Breast epithelium (tissue), 4 donors: Measurements from ENCODE around the gene TBC1D1. TPM values are rescaled to one million over a fixed set of nuclear protein-coding genes. Genes with fewer than 3 reads are reported as not detected.
A peak's percentile ranks its signal among the peaks of the same experiment; 100 is the strongest.

ENCODE experiments used
- DNase-seq, 2 donors: peaks; one replicate each; pipeline ENCODE4 v3.0.0-alpha.2; 2019; ENCODE audit warnings: low spot score in 2 of 2
- H3K27ac ChIP-seq, 2 donors: fragments of 200-600 bp; sonication (generic) in 1 of 2; one replicate each; pipeline ENCODE4 v1.5.1; 2016 to 2019; ENCODE audit warnings: mild to moderate bottlenecking in 1 of 2
- H3K27me3 ChIP-seq, 2 donors: fragments of 200-600 bp; sonication (generic) in 1 of 2; one replicate each; pipeline versions ENCODE4 v1.5.1 to v1.6.0; 2017 to 2019; ENCODE audit warnings: control low read depth in 1 of 2, mild to moderate bottlenecking in 1 of 2
- H3K36me3 ChIP-seq: fragments of 200-600 bp; one replicate; pipeline ENCODE4 v1.5.1; 2019
- H3K4me1 ChIP-seq, 2 donors: fragments of 200-600 bp; sonication (generic); one replicate each; pipeline ENCODE4 v1.5.1; 2016 to 2019; ENCODE audit warnings: control low read depth in 1 of 2
- H3K4me3 ChIP-seq, 3 donors: fragments of 200-600 bp; sonication (generic); 1 replicate in 2 of 3; 2 replicates in 1 of 3; pipeline ENCODE4 v1.5.1; 2016 to 2019; ENCODE audit warnings: mild to moderate bottlenecking in 3 of 3, moderate library complexity in 2 of 3
- H3K9me3 ChIP-seq, 2 donors: fragments of 200-600 bp; sonication (generic) in 1 of 2; one replicate each; pipeline ENCODE4 v1.5.1; 2016 to 2019; ENCODE audit warnings: control low read depth in 1 of 2
- POLR2A ChIP-seq: fragments of 450-650 bp; IDR thresholded peaks from one replicate; pipeline ENCODE4 v1.6.1; 2016; ENCODE audit warnings: antibody characterized with exemption, mild to moderate bottlenecking, moderate library complexity
- POLR2AphosphoS5 ChIP-seq, 3 donors: sonication (generic); formaldehyde crosslinking; IDR thresholded peaks; one replicate each; pipeline ENCODE4 v1.6.1; 2017; ENCODE audit warnings: antibody characterized with exemption in 3 of 3
- intact Hi-C: fragments of 100-400 bp; cut with DNase I; formaldehyde crosslinking; loops from one replicate; pipeline ENCODE4 v1.15.1; 2023; ENCODE audit warnings: low total_unique reads
- total RNA-seq, 3 donors: library from RNA; depleted of rRNA; stranded (reverse); fragments of >200 nt; gene quantifications; one replicate each; pipeline ENCODE4 v1.1.0, GENCODE V29; 2016
- TF ChIP-seq, protein P1 (sequence below), 3 donors: fragments of 450-650 bp; IDR thresholded peaks; one replicate each; pipeline ENCODE4 v1.5.1; 2016 to 2017; ENCODE audit warnings: antibody characterized with exemption in 3 of 3, mild to moderate bottlenecking in 3 of 3, moderate library complexity in 3 of 3

The TBC1D1 gene
- total RNA-seq, 3 donors from 2014 or later: 55.2 to 80.9 (median 63.9) TPM

DNA sequence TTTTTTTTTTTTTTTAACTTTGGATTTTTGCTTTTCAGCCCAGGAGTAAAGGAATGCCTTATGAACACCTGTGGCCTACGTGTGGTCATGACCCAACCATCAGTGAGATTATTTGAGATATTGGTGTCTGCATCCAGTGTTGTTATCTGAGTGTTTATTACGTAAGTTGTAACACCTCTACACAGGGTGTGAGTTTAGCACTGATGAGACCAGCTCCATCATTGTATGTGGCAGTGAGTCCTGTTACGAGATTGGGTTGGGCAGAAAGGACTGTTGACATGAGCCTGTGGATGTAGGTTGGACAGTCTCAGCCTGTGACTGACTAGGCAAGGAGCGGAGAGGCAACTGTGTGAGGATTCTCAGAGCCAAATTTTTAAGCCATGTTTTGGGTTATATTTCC is 248.3 kb downstream of the TBC1D1 start:
- no peaks in the 10 kb centered on the region for H3K4me1 ChIP-seq
- no peaks in the 10 kb centered on the region for H3K9me3 ChIP-seq
- TF ChIP-seq, protein P1, sequence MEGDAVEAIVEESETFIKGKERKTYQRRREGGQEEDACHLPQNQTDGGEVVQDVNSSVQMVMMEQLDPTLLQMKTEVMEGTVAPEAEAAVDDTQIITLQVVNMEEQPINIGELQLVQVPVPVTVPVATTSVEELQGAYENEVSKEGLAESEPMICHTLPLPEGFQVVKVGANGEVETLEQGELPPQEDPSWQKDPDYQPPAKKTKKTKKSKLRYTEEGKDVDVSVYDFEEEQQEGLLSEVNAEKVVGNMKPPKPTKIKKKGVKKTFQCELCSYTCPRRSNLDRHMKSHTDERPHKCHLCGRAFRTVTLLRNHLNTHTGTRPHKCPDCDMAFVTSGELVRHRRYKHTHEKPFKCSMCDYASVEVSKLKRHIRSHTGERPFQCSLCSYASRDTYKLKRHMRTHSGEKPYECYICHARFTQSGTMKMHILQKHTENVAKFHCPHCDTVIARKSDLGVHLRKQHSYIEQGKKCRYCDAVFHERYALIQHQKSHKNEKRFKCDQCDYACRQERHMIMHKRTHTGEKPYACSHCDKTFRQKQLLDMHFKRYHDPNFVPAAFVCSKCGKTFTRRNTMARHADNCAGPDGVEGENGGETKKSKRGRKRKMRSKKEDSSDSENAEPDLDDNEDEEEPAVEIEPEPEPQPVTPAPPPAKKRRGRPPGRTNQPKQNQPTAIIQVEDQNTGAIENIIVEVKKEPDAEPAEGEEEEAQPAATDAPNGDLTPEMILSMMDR (IDR thresholded peaks at IDR 0.05): no peak
- TF ChIP-seq POLR2AphosphoS5 (IDR thresholded peaks at IDR 0.05): no peak
- no peak for TF ChIP-seq POLR2A
- no peaks in the 10 kb centered on the region for H3K36me3 ChIP-seq
- intact Hi-C loops: no loop called here
- no peaks in the 10 kb centered on the region for H3K27me3 ChIP-seq
- DNase-seq: no peak
- no peak overlapping the region for H3K27ac ChIP-seq
- H3K4me3 ChIP-seq: no peak overlapping the region

DNA sequence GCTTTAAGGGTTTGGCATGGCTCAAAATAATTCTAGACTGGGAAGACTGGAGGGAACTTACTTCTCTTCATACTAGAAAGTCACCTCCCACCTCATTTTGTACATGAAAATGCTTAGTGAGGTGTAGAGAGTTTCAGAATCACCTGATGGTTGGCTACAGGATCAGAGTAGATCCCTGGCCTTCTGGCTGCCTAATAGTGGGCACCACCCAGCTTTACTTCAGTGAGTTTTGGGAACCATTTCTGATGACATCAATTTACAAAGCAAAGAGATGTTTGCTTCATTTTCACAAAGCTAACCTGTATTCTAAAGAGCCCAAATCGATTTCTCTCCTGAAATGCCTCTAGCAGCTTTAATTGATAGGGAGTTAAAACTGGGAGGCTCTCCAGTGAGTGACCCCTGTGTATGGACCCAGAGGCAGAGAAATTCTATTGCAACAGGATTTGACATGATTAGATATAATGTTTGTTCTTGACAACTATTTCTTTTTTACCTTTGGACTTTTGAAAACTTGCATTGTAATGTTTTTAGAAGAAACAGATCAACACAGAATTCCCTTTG is 249.8 kb downstream of the TBC1D1 start:
- Histone ChIP-seq H3K4me3 (no peak overlapping the region), H3K4me1 (no peaks in the 10 kb centered on the region), H3K27ac (no peak overlapping the region), H3K9me3 (no peaks in the 10 kb centered on the region), H3K27me3 (no peaks in the 10 kb centered on the region), H3K36me3 (no peaks in the 10 kb centered on the region)
- intact Hi-C loops: loop anchor here (5.0 kb wide), 1 partner anchor 752 kb away; no protein-coding TSS in a partner anchor
- no peak for DNase-seq
- TF ChIP-seq, protein P1 (IDR thresholded peaks at IDR 0.05): no peak
- TF ChIP-seq POLR2AphosphoS5 (IDR thresholded peaks at IDR 0.05): no peak
- TF ChIP-seq POLR2A: no peak

- Histone ChIP-seq H3K27ac (peak overlapping the region in 1 of 2 donors; percentile 33), H3K4me1 (no peaks in the 10 kb centered on the region), H3K27me3 (no peaks in the 10 kb centered on the region), H3K9me3 (no peaks in the 10 kb centered on the region), H3K36me3 (no peaks in the 10 kb centered on the region), H3K4me3 (no peak overlapping the region)
- no peak for TF ChIP-seq POLR2AphosphoS5 (IDR thresholded peaks at IDR 0.05)
- TF ChIP-seq, protein P1 (IDR thresholded peaks at IDR 0.05): no peak
- TF ChIP-seq POLR2A: no peak
- intact Hi-C loops: loop anchor here (5.0 kb wide), 1 partner anchor 750 kb away; no protein-coding TSS in a partner anchor
- DNase-seq: no peak
These were observed 251.1 kb downstream of the TBC1D1 start for GRCh38 chr4:38141808-38142500.

DNA sequence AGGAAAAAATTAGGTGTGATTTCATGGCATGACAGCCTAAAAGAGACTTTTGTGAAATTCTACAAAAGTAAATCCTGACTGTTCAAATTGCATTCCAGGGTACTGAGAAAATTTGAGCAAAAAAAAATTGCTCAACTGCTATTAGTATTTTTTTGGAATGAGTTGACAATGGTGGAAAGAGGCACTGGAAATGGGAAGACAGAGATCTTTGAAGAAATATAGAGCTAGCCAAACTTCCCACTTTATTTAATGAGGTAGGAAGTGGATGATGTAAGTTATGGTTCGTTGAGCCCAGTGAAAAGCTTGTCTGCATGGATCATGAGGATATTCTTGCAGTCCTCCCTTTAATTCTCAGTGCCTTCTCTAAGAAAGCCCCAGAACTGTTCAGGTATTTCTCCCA is 253.1 kb downstream of the TBC1D1 start:
- Histone ChIP-seq H3K36me3 (no peaks in the 10 kb centered on the region), H3K27me3 (no peaks in the 10 kb centered on the region), H3K27ac (no peak overlapping the region), H3K4me3 (no peak overlapping the region), H3K9me3 (no peaks in the 10 kb centered on the region), H3K4me1 (no peaks in the 10 kb centered on the region)
- no peak for DNase-seq
- TF ChIP-seq POLR2AphosphoS5 (IDR thresholded peaks at IDR 0.05) (no peak), POLR2A (no peak)
- TF ChIP-seq, protein P1 (IDR thresholded peaks at IDR 0.05): no peak
- intact Hi-C loops: loop anchor here (5.0 kb wide), 1 partner anchor 748 kb away; no protein-coding TSS in a partner anchor

DNA sequence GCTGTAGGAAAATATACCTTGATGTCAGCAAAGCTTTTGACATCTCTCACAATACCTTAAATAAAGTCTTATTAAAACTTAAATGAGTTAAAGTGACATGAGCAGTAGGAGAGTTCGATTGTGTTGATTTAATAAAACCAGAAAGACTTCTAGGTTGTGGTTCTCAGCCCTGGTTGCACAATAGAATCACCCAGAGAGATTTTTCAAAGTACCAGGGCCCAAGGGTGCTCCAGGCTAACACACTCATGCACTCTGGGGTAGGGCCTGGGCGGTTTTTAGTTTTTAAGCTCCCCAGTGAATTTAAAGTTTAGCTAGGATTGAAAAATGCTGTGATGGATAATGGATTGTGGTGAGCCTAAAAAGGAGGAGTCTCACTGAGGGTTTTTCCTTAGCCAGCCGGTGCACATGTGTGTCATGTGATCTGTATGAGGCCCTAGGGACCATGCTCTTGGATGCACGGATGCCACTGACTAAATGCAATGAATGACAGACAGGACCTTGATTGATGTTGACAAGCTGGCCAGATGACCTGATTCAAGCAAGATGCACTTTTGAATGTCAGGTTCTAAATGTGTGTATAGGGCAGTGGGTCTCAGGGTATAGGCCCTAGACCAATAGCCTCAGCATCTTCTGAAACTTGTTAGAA is 254.3 kb downstream of the TBC1D1 start:
- Histone ChIP-seq H3K36me3 (no peaks in the 10 kb centered on the region), H3K27ac (no peak overlapping the region), H3K27me3 (no peaks in the 10 kb centered on the region), H3K4me3 (no peak overlapping the region), H3K9me3 (no peaks in the 10 kb centered on the region), H3K4me1 (no peaks in the 10 kb centered on the region)
- intact Hi-C loops: no loop called here
- TF ChIP-seq, protein P1 (IDR thresholded peaks at IDR 0.05): no peak
- TF ChIP-seq POLR2AphosphoS5 (IDR thresholded peaks at IDR 0.05): no peak
- no peak for TF ChIP-seq POLR2A
- no peak for DNase-seq
